ENCODE data around the gene MRPS18C.

DNA sequence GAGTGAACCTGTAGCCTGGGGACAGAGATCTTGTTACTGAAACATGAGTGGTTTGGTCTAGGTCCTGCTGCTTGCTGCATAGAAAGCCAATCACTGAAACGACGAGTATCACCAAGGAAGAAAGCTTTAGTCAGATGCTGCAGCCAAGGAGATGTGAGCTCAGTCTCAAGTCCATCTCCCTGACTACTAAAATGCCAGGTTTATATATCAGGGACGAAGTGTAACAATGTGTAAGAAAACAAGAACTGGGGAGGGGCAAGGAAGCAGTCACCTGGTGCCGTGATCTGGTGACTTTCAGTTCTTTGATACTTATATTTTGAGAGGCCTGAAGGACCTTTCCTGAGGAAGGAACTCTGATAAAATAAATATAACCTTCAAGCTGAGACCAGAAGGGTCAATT, 48.6 kb downstream of the MRPS18C start:
- TF ChIP-seq CTCF (IDR thresholded peaks at IDR 0.05) (no peak), POLR2A (IDR thresholded peaks at IDR 0.05) (no peak)

Data from heart left ventricle (tissue), 13 donors.